Psoas muscle (tissue), 8 donors: ENCODE data around the gene DPCD. TPM values are rescaled to one million over a fixed set of nuclear protein-coding genes. Genes with fewer than 3 reads are reported as not detected.

ENCODE experiments used
- ATAC-seq, 4 donors: fragments of 200-7000 bp; cut with Tn5 transposase; one replicate each; pipeline ENCODE4 v1.9.1; 2020; ENCODE audit warnings: moderate library complexity in 3 of 4, mild to moderate bottlenecking in 2 of 4
- DNase-seq, 2 donors: peaks; one replicate each; pipeline ENCODE4 v3.0.0-alpha.2; 2020
- H3K27ac ChIP-seq: fragments of 200-600 bp; one replicate; pipeline ENCODE4 v1.8.0; 2022
- H3K27me3 ChIP-seq, 3 donors: fragments of 200-600 bp in 1 of 3; one replicate each; pipeline versions ENCODE4 v1.6.1 to v1.8.0; 2013 to 2022; ENCODE audit warnings: low read length in 2 of 3, mild to moderate bottlenecking in 2 of 3, moderate library complexity in 1 of 3; ENCODE audit not compliant: insufficient read depth in 3 of 3
- H3K36me3 ChIP-seq, 2 donors: fragments of 200-600 bp in 1 of 2; one replicate each; pipeline versions ENCODE4 v1.6.1 to v1.8.0; 2013 to 2022; ENCODE audit warnings: low read depth in 1 of 2, mild to moderate bottlenecking in 1 of 2, moderate library complexity in 1 of 2; ENCODE audit not compliant: insufficient read depth in 1 of 2
- H3K4me1 ChIP-seq: fragments of 200-600 bp; one replicate; pipeline ENCODE4 v1.8.0; 2022
- H3K4me3 ChIP-seq: fragments of 200-600 bp; one replicate; pipeline ENCODE4 v1.8.0; 2022; ENCODE audit warnings: mild to moderate bottlenecking
- H3K9me3 ChIP-seq: fragments of 200-600 bp; one replicate; pipeline ENCODE4 v1.8.0; 2022
- WGBS, 3 donors: extraction: QIAGEN DNeasy Blood & Tissue Kit; methylation state at CpG; one replicate each; pipeline versions ENCODE4 v1.1.6 to v1.1.7; 2013; 5-methylcytosine and 5-hydroxymethylcytosine counted together
- intact Hi-C, 2 donors: fragments of 100-400 bp; cut with DNase I; formaldehyde crosslinking; loops; one replicate each; pipeline versions ENCODE4 v1.11.0 to v1.14.2; 2022
- polyA plus RNA-seq, 3 donors: library from polyadenylated mRNA; stranded (reverse); fragments of 200-250 nt; gene quantifications; one replicate each; pipeline ENCODE4 v1.2.3, GENCODE V29; 2013
- total RNA-seq, 4 donors: library from RNA; stranded (reverse); fragmentation: NEBNext Ultra II Directional in 2 of 4; extraction: Animal tissue kit (Norgen Biotek cat#: 25700) in 2 of 4; gene quantifications; one replicate each; pipeline versions ENCODE4 v1.2.1 to v1.2.4, GENCODE V29; 2021 to 2023
- TF ChIP-seq, protein P1 (sequence below): fragments of 200-600 bp; IDR thresholded peaks from one replicate; pipeline ENCODE4 v1.8.0; 2022; ENCODE audit warnings: antibody characterized with exemption
- donor health status: healthy with polysubstance abuse.
- donor health status: DM: no; HTN: no; CAD: no; lungs with moderate emphysema.
- donor health status: Bipolar disorder and iron deficiency.
- donor health status: healthy.
- donor health status: DM: yes; HTN: yes; CAD: no.
- donor health status: DM: no; HTN: no; CAD: no.
- donor health status: DM: no; HTN: no; CAD: no.
- donor health status: DM: yes; HTN: yes; CAD: no.

DPCD gene
- total and polyA plus RNA-seq, 7 donors, result 6.6 to 27.4 (median 12.2) TPM

DNA sequence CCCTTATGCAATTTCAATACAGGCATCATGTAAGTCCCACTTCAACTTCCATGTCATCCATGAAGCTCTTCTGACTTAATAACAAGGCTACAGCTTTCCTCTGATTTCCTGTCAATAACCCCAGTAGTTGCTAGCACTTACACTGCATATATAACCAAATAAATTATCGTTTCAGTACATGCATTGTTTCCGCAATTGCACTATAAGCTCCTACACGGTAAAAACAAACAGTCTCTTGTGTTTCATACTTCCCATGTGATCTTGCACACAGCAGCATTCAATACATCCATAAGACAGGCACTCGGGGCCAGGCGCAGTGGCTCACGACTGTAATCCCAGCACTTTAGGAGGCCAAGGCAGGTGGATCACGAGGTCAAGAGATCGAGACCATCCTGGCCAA is 65.4 kb downstream of the DPCD start:
- 91 to 95% (median 94%) methylated on average over 8 of the region's 8 CpGs for WGBS, 3 donors
- no peaks in the 10 kb centered on the region for H3K9me3 ChIP-seq

DNA sequence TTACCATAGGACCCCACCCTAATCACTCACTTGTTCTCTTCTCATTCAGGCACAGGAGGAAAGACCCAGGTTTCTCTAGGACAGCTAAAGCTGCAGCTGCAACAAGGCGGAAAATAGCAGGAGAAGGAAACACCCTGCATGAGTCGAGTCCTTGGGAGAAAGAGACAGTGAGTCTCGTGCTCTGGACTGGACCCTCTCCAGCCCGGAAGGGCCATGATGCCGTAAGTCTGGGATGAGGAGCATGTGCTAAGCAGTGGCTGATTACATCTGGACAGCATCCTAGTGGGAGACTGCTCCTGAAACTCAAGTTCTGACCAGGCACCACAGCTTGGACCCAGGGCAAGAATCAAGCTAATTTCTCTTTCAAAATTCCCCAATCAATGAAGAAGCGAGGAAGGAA is 67.4 kb downstream of the DPCD start:
- ATAC-seq (no peak), DNase-seq (peak in 1 of 2 donors; percentile 37)
- WGBS, 3 donors, result 59 to 80% (median 70%) methylated on average over 6 of the region's 6 CpGs
- TF ChIP-seq, protein P1, sequence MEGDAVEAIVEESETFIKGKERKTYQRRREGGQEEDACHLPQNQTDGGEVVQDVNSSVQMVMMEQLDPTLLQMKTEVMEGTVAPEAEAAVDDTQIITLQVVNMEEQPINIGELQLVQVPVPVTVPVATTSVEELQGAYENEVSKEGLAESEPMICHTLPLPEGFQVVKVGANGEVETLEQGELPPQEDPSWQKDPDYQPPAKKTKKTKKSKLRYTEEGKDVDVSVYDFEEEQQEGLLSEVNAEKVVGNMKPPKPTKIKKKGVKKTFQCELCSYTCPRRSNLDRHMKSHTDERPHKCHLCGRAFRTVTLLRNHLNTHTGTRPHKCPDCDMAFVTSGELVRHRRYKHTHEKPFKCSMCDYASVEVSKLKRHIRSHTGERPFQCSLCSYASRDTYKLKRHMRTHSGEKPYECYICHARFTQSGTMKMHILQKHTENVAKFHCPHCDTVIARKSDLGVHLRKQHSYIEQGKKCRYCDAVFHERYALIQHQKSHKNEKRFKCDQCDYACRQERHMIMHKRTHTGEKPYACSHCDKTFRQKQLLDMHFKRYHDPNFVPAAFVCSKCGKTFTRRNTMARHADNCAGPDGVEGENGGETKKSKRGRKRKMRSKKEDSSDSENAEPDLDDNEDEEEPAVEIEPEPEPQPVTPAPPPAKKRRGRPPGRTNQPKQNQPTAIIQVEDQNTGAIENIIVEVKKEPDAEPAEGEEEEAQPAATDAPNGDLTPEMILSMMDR, result no peak
- H3K9me3 ChIP-seq, result no peaks in the 10 kb centered on the region
- intact Hi-C loops, result no loop called here
- no peaks in the 10 kb centered on the region for H3K27me3 ChIP-seq
- H3K4me3 ChIP-seq, result no peak overlapping the region
- no peak overlapping the region for H3K27ac ChIP-seq
- H3K36me3 ChIP-seq, result peaks cover 0 to 68% of the 10 kb centered on the region in 2 donors
- no peaks in the 10 kb centered on the region for H3K4me1 ChIP-seq

More for the DNA sequence above, 65.4 kb downstream of the DPCD start:
- intact Hi-C loops, result no loop called here
- no peak overlapping the region for H3K4me3 ChIP-seq
- TF ChIP-seq, protein P1, result no peak
- H3K27ac ChIP-seq, result no peak overlapping the region
- ATAC-seq (no peak), DNase-seq (no peak)
- peaks cover 0 to 51% of the 10 kb centered on the region in 2 donors for H3K36me3 ChIP-seq
- H3K27me3 ChIP-seq, result no peaks in the 10 kb centered on the region
- H3K4me1 ChIP-seq, result no peaks in the 10 kb centered on the region

DNA sequence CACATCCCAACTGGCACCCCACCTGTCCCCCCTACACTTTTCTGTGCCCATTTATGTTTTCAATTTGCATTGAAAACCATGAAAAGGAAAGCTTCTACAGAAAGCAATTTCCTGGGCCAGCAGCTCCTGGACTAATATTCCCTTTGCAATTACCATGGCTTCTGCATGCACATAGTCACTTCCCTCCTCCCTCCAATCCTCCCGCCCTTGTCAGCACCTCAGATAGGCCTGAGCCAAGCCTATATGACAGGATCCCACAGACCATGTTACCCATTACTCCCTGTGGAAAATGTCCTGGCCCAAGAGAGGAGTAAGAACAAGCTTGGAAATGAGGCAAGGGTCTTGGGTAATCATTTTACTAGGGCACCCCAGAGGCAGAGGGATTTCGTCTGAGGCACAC is 68.8 kb downstream of the DPCD start:
- no peak for DNase-seq
- Histone ChIP-seq H3K27ac (no peak overlapping the region), H3K27me3 (no peaks in the 10 kb centered on the region), H3K4me3 (no peak overlapping the region), H3K4me1 (no peaks in the 10 kb centered on the region), H3K36me3 (peaks cover 0 to 76% of the 10 kb centered on the region in 2 donors), H3K9me3 (no peaks in the 10 kb centered on the region)
- intact Hi-C loops, result no loop called here
- TF ChIP-seq, protein P1, result no peak
- ATAC-seq, result no peak
- WGBS, 3 donors, result 95 to 96% (median 96%) methylated on average over 2 of the region's 2 CpGs

DNA sequence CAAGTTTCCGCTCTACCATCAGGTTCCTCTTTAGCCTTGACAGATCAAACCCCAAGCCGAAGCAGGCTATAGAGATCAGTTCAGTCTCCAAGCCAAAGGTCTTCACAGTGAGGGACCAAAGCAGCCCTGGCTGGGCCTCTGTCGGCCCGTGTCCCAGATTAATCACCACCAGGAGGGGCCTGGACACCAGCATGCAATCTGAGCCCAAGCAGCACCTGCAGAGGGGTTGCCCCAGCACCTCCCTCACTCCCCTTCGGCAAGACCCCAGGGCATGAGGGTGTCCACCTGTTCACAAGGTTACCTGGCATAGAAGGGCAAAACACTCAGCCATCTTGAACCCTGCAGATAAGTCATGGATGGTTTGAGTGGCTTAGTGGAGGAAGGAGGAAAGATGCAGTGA is 70.9 kb downstream of the DPCD start:
- H3K4me3 ChIP-seq, result no peak overlapping the region
- WGBS, 3 donors, result 52 to 68% (median 66%) methylated on average over 5 of the region's 5 CpGs
- TF ChIP-seq, protein P1, result no peak
- ATAC-seq, result no peak
- intact Hi-C loops, result no loop called here
- H3K4me1 ChIP-seq, result no peaks in the 10 kb centered on the region
- H3K27me3 ChIP-seq, result no peaks in the 10 kb centered on the region
- H3K27ac ChIP-seq, result no peak overlapping the region
- H3K36me3 ChIP-seq, result peaks cover 2 to 77% of the 10 kb centered on the region in 2 donors
- DNase-seq, result no peak
- no peaks in the 10 kb centered on the region for H3K9me3 ChIP-seq

Other genes starting within 250 kb of the DPCD start
- 10 to 100 TPM; 16.4 to 19.3 (median 17.0) TPM for gene BTRC, start 234.2 kb upstream of the DPCD start, total RNA-seq
- 10 to 100 TPM in 1 of 3 donors, 1 to 10 TPM in 2; 6.1 to 17.6 (median 7.8) TPM for gene BTRC, start 234.2 kb upstream of the DPCD start, polyA plus RNA-seq
- 10 to 100 TPM; 21.2 to 29.3 (median 23.8) TPM for gene POLL, start 64 bp upstream of the DPCD start, total RNA-seq
- gene POLL, start 64 bp upstream of the DPCD start, polyA plus RNA-seq, result 10 to 100 TPM; 19.0 to 24.1 (median 21.6) TPM
- 100 to 1,000 TPM in 1 of 4 donors, 10 to 100 TPM in 3; 69.0 to 100 (median 84.7) TPM for gene FBXW4, start 106.8 kb downstream of the DPCD start, total RNA-seq
- 10 to 100 TPM; 15.5 to 48.3 (median 39.3) TPM for gene FBXW4, start 106.8 kb downstream of the DPCD start, polyA plus RNA-seq
- gene FGF8, start 187.8 kb downstream of the DPCD start, total RNA-seq, result not detected
- gene FGF8, start 187.8 kb downstream of the DPCD start, polyA plus RNA-seq, result not detected
- gene NPM3, start 195.1 kb downstream of the DPCD start, total RNA-seq, result 10 to 100 TPM; 12.3 to 18.5 (median 14.7) TPM
- gene NPM3, start 195.1 kb downstream of the DPCD start, polyA plus RNA-seq, result 10 to 100 TPM; 19.3 to 52.6 (median 24.3) TPM
- gene OGA, start 230.1 kb downstream of the DPCD start, total RNA-seq, result 10 to 100 TPM; 52.6 to 59.8 (median 57.3) TPM
- 10 to 100 TPM; 12.0 to 58.3 (median 24.7) TPM for gene OGA, start 230.1 kb downstream of the DPCD start, polyA plus RNA-seq